PFSK-1 (cell line): ENCODE results near the gene ITGA1.

Experiments used
- FOXP2 ChIP-seq: optimal IDR thresholded peaks from 2 replicates; pipeline ENCODE3; 2011; ENCODE audit warnings: borderline replicate concordance, control low read depth, inconsistent platforms; ENCODE audit not compliant: insufficient read depth; ENCODE audit errors: extremely low read length, extremely low read depth
- POLR2AphosphoS5 ChIP-seq: IDR thresholded peaks from 2 replicates; pipeline ENCODE4 v1.6.1; 2012; ENCODE audit warnings: low read depth, mild to moderate bottlenecking, control low read depth, low read length, moderate library complexity
- REST ChIP-seq, 2 experiments: IDR thresholded peaks; 2 replicates each; pipeline versions ENCODE4 v1.6.1 to v1.8.0; 2011 to 2012; ENCODE audit warnings: low read depth in 2 of 2, low read length in 2 of 2, control low read depth in 1 of 2, inconsistent platforms in 1 of 2, mild to moderate bottlenecking in 1 of 2, moderate library complexity in 1 of 2; ENCODE audit not compliant: insufficient read depth in 1 of 2
- SIN3A ChIP-seq: IDR thresholded peaks from 2 replicates; pipeline ENCODE4 v1.6.1; 2012; ENCODE audit warnings: mild to moderate bottlenecking, low read length, moderate library complexity, borderline replicate concordance; ENCODE audit not compliant: insufficient read depth
- TAF1 ChIP-seq: IDR thresholded peaks from 2 replicates; pipeline ENCODE4 v1.6.1; 2012; ENCODE audit warnings: low read length, control low read depth, borderline replicate concordance; ENCODE audit not compliant: insufficient read depth

ITGA1 gene

GRCh38 chr5:52989025-52989780 is 201.5 kb downstream of the ITGA1 start, which contains the start of gene ITGA2:
Gene ITGA2, plus strand, starts transcription at chr5:52989352. Its CDS starts 117 bp downstream, at chr5:52989469.
- TF ChIP-seq FOXP2 (peak; percentile 43), REST (IDR thresholded peaks at IDR 0.05; ENCODE audit: insufficient read depth in 1 of 2, low read depth in 2 of 2, low read length in 2 of 2) (no peak), POLR2AphosphoS5 (peak; percentile 55), TAF1 (0 out of 2 replicates have a peak, but pooled peaks have one; percentile 41)

GRCh38 chr5:52989781-52990527 is 202.2 kb downstream of the ITGA1 start:
- TF ChIP-seq SIN3A (no peak), REST (IDR thresholded peaks at IDR 0.05; ENCODE audit: insufficient read depth in 1 of 2, low read depth in 2 of 2, low read length in 2 of 2) (no peak), FOXP2 (no peak), POLR2AphosphoS5 (no peak), TAF1 (no peak)

- TF ChIP-seq SIN3A = no peak
- TF ChIP-seq REST (IDR thresholded peaks at IDR 0.05; ENCODE audit: insufficient read depth in 1 of 2, low read depth in 2 of 2, low read length in 2 of 2) = no peak
- no peak for TF ChIP-seq TAF1
- TF ChIP-seq POLR2AphosphoS5 = no peak
Observed at GRCh38 chr5:52990528-52990925, 202.8 kb downstream of the ITGA1 start.

- TF ChIP-seq POLR2AphosphoS5 (no peak), SIN3A (no peak), REST (IDR thresholded peaks at IDR 0.05; ENCODE audit: insufficient read depth in 1 of 2, low read depth in 2 of 2, low read length in 2 of 2) (no peak), TAF1 (no peak), FOXP2 (no peak)
Observed at GRCh38 chr5:52993367-52993766, 205.7 kb downstream of the ITGA1 start.
